GM18520 (cell line): Measurements from ENCODE around the gene APLN.
A peak's percentile ranks its signal among the peaks of the same experiment; 100 is the strongest.

ENCODE experiments used
- ATAC-seq: cut with Tn5 transposase; IDR thresholded peaks from one replicate; pipeline ENCODE4 v1.9.1; 2021; ENCODE audit not compliant: unreplicated experiment

The APLN gene

DNA sequence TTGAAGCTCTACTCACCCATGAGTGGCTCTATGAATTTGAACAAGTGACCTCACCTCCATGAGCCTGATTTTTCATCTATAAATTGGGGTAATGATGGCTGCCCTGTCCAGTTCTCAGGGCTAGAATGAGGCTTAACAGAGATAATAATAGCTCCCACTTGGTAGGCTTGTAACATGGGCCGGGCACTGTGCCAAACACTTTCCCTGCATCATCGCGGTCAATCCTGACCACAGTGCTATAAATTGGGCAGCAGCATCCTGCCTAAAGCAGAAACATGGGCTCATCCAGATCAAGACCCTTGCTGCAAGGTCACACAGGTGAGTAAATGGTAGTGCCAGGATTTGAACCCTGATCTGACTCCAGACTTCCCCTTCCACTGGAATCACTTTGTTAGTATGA, 12.8 kb downstream of the APLN start:
- ATAC-seq: no peak

GRCh38 chrX:129641469-129641868, 13.3 kb downstream of the APLN start:
- ATAC-seq: no peak

DNA sequence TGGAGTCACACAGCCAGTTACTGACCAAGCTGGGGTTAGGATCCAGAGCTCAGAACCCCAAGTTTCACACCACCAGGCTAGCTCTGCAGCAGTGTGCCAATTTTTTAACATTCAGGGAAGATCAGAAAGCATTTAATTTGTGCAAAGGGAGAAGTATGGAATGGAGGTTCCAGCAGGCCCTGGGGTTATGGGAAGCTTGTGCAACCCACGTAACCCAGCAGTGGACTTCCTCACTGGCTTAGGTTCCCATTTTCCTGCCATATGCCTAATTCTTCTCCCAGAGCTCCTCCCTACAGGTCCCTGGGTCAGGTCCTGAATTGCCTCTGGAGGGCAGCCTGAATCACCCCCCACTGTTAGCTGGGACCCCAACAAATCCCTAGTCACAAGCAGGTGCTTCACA, 14.0 kb downstream of the APLN start:
- ATAC-seq: no peak

- ATAC-seq: no peak
Measured at GRCh38 chrX:129638917-129639316, 15.8 kb downstream of the APLN start.

DNA sequence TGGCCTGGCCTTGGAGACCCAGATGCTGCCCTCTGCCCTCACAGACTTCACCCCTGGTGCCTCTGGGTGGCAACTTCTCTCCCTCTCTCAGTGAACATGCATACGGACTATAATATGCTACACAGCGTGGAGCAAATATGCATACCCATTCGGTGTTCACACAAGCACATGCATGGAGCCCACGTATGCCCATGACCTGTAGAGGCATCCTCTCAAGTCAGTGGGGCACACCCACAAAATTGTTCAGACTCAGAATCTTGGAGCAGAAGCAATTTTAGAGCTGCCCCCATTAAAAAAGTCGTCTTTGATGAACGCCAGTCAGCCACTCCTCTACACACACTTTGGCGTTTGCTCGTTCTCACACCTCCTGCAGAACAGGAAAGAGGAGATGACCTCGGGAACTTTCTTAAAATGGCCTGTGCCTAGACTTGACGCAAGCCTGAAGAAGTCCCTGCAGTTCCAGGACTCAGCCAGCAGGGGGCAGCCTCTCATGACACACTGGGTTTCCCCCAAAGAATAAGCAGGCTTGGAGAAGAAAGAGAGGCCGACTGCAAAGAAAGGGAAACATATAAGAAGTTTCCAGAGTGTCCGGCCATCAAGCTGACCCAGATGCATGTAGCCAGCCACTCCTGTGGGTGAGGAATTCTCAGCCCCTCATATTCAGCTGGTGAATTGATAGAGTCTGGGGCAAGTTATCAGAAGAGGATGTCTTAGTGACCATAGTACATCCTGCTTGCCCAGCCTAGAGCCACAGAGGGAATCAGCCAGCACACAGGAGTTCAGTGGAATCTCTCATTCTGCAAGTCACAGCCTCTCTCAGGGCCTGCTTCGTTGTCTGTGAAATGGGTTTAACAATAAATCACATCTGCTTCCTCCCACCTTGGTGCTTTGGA, 17.3 kb downstream of the APLN start:
- ATAC-seq: no peak

GRCh38 chrX:129636175-129636681, 18.5 kb downstream of the APLN start:
- ATAC-seq: no peak

- ATAC-seq: no peak
Measured at GRCh38 chrX:129634541-129634940, 20.2 kb downstream of the APLN start.

- ATAC-seq: no peak
Measured at GRCh38 chrX:129632443-129632842, 22.3 kb downstream of the APLN start.

DNA sequence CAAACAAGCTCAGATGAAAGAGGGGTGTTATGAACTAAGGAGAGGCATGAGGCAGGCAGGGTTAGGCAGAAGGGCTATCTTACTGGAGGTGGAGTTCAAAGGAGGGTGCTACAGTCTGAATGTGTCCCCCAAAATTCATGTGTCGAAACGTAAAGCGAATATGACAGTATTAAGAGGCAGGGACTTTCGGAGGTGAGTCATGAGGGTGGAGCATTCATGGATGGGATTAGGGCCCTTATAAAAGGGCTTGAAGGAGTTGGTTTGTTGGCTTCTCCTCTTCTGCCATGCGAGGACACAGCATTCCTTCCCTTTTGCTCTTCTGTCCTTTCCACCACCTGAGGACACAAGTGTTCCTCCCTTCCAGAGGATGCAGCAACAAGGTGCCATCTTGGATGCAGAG, 22.9 kb downstream of the APLN start:
- ATAC-seq: no peak

- no peak for ATAC-seq
Measured at GRCh38 chrX:129629837-129630236, 24.9 kb downstream of the APLN start.

DNA sequence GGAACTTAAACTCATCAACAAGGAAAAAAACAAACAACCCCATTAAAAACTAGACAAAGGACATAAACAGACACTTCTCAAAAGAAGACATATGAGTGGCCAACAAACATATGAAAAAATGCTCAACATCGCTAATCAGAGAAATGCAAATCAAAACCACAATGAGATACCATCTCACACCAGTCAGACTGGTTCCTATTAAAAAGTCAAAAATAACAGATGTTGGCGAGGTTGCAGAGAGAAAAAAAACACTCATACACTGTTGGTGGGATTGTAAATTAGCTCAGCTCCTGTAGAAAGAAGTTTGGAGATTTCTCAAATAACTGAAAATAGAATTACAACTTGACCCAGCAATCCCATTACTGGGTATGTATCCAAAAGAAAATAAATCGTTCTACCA, 28.7 kb downstream of the APLN start:
- ATAC-seq: no peak

GRCh38 chrX:129622757-129623301, 31.9 kb downstream of the APLN start:
- no peak for ATAC-seq

DNA sequence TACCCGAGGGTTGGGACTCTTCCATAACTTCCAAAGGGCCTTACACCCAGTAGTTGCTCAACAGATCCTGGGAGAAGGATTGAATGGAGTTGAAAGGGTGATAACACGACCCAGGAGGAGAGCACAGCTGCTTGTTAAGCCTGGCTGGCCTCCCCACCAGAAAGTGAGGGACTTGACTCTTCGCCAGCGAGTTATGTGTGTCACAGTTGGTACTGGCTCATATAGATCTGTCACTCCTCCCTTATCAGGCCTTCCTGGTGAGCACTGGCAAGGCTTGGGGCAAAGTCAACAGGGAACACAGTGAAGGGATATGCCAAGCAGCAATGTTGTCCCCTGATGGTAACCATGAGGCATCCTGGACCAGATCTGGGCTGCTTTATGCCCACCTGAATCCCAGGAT, 35.8 kb downstream of the APLN start:
- no peak for ATAC-seq

DNA sequence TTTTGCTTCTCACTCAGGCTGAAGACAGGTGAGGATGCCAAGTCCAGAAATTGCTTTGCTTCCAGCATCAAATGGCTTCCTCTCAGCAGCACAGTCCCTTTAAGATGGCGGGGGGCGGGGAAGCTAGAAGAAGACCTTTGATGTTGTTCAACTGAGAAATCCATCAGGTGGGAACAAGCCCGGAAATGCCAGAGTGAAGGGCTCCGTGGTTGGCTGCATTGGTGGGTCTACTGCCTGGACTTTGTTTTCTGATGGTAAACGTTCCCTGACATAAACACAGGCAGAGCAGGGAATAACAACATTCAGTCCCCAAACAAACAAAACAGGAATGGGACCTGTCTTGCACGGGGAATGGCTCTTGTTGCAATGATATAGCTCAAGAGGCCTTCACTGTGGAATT, 37.3 kb downstream of the APLN start:
- ATAC-seq: no peak

DNA sequence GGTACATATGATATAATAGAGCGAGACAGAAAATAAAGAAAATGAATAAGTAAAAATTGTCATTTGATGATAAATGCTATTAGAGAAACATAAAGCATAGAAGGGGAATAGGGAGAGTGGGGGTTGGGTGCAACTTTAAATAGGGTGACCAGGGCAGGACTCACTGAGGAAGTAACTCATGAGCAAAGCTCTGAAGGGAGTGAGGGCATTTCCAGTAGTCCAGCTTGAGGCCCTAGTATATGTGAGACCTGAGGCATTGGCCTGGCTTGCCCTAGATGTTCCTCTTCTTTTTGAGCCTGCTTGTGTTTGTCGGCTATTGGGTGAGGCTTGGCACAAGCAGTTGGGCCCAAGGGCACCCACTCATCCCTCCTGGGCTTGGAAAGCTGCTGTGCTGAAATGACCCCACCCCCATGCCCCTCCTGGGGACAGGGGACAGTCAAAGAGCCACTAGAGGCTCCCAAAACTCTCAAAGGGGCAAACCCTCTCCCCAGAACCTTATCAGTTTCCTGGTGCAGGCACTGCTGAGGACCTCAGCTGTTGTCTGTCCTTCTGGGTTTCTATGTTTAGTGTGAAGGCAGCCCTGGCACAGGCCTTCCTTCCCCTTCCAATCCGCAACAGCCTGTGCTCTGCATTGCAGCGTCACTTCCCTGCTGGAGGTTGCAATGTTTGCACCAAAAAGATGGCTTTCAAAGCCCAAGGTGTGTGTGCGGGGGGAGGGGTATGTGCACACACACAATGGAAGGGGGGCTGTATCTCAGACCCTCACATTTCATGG, 40.1 kb downstream of the APLN start:
- ATAC-seq: no peak

GRCh38 chrX:129613596-129613995, 41.2 kb downstream of the APLN start:
- no peak for ATAC-seq

- no peak for ATAC-seq
Measured at GRCh38 chrX:129612396-129612795, 42.4 kb downstream of the APLN start.

- ATAC-seq: no peak
Measured at GRCh38 chrX:129609395-129609794, 45.4 kb downstream of the APLN start.

- no peak for ATAC-seq
Measured at GRCh38 chrX:129608496-129608895, 46.3 kb downstream of the APLN start.

DNA sequence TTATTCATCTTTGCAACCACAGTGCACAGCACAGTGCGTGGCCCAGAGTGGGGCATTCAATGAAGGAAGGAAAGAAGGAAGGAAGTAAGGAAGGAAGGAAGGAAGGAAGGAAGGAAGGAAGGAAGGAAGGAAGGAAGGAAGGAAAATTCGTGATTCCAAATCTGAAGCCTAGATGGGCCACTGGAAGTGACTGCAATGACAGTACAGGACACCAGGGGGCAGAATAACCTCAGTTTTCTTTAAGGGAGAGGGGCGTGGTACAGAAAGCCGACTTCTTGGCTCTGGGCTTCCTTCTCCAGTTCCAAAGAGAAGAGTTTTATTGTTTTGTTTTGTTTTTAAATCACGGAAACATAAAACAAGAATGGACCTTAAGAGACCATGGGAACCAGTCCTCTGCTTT, 47.8 kb downstream of the APLN start:
- peak; percentile 41 for ATAC-seq

DNA sequence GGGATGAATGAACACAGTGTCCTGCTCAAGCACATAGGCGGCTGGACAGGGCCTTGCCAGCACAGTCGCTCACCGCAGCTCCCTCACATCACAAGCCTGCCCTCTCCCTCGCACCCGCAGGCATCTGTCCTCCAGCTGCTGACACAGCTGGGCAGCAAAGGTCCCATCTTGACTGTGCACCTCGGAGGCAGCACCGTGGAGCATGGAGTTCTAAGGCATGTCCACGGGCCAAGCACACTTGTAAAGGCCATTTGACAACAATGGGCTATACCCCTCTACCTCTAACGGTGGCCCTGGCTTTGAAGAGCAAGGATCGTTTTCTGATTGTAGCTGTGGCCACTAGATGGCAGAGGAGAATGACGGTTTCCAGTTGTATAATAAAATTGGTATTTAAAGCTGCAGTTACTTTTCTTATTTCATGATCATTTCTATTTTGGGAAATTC, 53.8 kb downstream of the APLN start:
- ATAC-seq: no peak

DNA sequence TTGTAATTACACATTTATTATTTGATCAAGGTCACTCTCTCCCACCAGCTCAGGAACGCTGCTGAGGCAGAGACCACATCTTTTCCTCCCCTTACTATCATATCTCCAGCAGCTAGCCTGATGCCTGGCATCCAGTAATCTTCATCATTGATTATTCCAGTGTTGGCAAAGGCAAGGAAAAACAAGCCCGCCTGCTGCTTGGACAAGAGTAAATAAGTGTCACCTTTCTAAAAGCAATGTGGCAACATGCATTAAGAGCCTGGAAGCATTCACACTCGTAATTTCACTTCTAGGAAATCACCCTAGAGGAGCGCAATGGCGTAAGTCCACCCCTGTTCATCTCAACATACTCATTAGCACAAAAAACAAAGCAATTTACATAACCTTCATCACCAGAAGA, 54.8 kb downstream of the APLN start:
- ATAC-seq: no peak
